Activated effector memory CD4-positive, alpha-beta T cell treated with Interleukin-2 at 50 U/mL for 16 hours (primary cell): ENCODE data around the gene SLC13A3.
"Not testable (repeated sequence)": the region's sequence is repeated elsewhere in the genome, so short reads cannot be mapped to it uniquely, and the experiment has no call there.

Experiments
- DNase-seq: peaks from one replicate; pipeline ENCODE4 v3.0.0-alpha.2; 2020

SLC13A3 gene

DNA sequence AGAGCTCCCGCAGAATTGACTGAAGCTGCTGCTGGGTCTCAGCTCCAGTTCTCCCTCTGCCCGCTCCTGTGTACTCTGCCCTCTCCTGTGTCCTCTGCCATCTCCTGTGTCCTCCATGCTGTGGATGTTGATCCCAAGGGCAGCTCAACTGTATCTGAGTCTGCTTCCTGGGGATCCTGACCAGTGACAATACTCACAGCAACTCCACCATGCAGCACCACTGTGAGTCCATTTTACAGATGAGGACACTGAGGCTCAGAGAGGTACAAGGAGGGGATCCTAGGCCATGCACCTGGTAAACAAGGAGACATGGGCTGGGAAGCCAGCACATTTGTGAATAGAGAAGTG lies 29.4 kb upstream of the SLC13A3 start:
- DNase-seq, result no peak

DNA sequence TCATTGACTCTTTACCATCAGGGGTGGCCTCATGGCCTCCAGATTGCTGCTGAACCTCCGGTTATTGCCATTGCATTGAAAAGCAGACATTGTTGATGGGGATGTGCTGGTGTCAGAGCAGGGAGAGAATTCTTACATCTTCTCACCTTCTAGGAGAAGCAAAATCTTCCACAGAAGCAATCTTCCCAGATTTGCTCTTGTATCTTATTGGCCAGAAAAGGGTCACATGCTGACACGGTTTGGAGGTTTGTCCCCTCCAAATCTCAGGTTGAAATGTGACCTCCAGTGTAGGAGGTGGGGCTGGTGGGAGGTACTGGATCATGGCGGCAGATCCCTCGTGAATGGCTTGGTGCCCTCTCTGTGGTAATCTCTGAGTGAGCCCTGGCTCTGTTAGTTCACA lies 27.3 kb upstream of the SLC13A3 start:
- no peak for DNase-seq

DNA sequence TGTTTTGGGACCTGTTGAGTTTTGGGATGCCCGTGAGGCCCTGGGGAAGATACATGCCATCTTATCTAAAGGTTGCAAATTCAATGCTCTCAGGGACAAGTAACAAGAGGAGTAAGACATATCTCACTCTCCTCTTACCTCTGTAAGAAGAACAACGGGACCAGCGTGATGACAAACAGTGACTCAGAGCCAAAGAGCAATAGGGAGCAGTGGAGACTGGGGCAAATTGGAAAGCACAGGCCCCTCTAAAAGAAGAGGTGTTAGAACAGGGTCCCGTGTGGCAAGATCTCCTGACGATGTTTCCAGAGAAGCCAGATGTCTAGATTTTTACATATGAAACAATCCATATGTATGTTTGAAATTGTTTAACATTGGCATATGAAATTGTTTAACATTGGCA lies 26.3 kb upstream of the SLC13A3 start:
- DNase-seq, result no peak

DNA sequence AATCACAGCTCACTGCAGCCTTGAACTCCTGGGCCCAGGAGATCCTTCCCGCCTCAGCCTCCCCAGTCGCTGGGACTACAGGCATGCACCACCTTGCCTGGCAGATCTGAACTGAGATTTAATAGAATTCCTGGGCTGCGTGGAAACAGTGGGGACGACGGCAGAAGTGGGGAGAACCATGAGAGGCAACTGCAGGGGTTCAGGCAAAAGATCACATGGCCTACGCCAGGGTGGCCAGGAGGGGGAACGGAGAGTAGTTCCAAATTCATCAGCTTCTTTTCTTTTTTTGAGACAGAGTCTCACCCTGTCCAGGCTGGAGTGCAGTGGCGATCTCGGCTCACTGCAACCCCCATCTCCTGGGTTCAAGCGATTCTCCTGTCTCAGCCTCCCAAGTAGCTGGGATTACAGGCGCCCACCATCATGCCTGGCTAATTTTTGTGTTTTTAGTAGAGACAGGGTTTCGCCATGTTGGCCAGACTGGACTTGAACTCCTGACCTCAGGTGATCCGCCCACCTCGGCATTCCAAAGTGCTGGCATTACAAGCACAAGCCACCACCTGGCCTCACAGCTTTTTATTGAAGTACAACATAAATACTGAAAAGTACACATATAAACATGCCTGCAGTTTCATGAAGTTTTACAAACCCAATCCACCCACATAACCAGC lies 25.5 kb upstream of the SLC13A3 start:
- not testable (repeated sequence) for DNase-seq

DNA sequence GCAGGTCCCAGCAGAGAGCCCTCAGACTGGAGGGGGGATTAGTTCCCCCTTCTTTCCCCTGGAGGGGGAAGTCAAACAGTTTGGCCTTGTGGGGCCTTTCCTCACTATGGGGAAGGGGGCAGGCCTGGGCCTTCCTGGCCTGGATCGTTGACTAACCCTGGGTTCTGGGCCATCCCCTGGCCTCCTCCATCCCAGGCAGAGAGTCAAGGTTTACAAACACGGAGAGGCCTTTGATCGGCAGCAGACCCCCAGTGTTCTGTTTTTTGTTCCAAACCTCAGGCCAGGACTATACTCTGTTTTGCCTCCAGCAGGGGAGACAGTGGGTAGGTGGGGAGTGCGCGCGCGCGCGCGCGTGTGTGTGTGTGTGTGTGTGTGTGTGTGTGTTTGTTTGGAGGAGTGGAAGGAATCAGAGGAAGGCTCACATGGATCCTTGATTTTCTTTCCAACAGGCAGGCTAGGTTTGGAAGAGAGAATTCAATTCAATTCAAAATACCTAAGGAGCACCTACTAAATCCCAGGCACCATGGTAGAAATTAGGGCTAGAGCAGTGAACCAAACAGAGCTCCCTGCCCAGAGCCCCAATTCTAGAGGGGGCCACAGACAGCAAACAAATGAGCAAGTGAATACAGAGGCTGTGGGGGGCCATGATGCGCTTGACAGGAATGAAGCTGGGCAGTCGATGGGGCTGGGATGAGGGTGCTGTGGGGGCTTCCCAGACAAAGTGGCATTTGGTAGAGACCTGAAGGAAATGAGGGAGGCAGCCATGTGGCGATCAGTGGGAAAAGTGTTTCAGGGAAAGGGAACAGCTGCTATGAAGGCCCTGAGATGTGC lies 23.2 kb upstream of the SLC13A3 start:
- no peak for DNase-seq

DNA sequence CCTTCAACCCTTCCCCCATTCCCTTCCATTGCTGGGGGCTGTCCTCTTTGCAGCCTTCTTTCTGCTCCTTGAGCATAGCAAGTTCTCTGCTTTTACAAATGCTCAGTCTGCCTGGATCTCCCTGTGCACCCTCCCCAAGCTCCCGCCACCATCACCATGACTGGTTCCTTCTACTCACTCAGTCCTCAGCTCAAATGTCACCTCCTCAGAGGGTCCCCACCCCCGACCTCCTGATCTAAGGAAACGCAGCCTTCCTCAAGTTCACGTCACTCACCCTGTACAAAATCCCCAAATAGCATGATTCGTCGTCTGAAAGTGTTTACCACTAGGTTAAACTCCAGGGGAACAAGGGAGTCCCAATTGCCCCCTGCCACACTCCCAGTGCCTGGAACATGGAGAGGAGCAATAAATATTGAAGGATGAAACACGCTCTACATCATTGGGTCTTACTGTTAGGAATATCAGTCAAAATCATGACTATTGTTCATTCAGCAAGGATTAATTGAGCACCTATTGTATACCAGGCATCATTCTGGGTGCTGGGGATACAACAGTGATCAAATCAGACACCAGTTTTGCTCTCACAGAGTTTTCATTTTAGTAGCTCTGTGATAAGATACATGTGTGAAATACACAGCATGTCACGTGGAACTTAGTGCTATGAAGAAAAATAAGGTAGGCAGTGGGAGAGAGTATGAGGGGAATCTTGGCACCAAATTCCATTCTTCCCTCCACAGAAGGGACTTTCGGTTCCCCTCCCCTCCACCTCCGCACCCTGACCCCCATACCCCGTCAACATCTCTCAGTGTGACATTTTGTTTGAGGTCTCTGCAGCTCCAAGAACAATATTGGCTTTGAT lies 22.4 kb upstream of the SLC13A3 start:
- DNase-seq, result no peak

DNA sequence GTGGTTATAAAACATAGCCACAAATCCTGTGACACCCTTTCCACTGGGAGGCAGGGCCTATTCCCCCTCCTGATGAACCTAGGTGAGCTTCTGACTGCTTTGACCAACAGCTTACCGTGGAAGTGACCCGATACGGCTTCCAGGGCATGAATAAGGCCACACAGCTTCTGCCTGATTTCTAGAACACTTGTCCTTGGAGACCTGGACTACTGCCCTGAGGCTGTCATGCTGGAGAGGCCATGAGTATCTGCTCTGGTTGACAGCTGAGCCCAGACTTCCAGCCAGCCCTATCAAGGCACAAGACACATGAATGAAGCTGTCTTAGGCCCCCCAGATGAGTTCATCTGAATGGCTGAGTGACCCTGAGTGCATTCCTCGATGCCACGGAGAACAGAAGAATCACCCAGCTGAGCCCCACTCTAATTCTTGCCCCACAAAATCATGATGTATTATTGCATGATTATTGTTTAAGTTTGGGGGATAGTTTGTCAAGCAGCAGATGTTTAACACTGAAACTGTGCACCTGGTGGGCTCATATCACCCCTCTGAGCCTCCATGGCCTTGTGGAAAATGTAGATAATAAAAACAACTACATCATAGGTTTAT lies 21.4 kb upstream of the SLC13A3 start:
- no peak for DNase-seq

DNA sequence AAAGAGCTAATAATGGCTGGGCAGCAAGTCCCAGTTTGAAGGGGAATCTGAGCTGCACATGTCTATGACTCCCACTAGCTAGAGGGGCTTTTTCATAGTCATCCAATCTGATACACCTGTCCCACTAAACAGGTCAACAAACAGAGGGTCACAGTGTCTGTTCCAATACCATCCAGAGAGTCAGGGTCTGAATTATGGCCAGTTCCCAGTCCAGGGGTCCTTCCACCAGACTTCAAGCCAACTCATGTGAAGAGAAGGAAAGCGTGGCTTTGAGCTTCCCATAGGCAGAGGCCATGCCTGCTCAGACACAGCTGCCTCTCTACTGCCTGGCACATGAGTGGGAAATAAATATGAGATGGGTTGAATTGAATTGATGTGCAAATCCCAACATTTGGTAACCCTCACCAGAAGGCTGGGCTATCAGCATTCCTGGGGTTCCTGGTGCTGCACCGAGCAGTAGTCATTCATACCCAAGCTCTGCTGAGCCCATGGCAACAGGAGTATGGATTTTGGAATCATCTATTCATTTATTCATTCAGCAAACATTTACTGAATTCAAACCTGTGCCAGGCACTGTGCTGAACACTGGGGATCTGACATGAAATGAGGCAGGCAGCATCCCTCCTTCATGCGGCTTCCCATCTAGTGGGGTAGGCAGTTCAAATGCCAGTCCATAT lies 20.7 kb upstream of the SLC13A3 start:
- no peak for DNase-seq

DNA sequence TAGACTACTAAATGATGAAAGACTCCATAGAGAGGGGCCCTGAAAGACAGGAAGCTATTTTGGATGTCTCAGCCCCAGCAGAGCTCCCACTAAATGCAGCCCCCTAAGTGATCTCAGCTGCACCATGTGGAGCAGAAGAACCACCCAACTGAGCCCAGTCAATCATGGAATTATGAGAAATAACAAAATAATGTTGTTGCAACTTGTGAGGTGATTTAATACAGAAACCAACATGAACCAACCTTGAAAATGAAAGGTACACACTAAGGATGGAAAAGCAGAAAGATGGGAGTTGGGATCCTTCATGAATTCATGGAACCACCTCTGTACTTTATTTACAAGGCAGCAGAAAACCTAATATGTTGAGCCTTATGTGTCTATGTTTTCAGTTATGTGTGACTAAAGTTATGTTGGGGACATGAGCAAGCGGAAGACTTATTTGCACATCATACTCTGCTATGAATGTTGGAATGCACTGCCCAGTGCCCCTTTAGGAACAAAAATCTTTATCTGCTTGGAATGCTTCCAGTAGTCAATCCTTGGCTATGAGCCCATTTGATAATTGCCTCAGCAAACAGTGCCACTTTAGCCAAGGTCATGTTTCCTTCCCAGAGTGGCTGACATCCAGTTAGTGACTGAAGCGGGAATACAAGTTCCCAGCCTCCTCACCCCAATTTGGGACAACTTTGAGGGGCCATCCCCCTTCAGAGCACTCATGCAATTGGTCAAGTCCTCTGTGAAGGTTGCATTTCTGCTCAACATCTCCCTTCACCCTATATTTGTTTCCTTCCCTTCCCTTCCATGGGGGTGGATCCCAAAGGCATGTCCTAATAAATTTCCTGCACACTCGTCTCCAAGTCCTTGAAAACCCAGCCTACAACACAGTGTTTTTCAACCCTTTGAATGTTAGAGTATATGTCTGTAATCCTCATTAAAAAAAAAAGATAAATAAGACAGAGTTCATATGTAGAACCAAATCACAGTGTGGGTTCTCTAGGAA lies 19.6 kb upstream of the SLC13A3 start:
- DNase-seq, result no peak

DNA sequence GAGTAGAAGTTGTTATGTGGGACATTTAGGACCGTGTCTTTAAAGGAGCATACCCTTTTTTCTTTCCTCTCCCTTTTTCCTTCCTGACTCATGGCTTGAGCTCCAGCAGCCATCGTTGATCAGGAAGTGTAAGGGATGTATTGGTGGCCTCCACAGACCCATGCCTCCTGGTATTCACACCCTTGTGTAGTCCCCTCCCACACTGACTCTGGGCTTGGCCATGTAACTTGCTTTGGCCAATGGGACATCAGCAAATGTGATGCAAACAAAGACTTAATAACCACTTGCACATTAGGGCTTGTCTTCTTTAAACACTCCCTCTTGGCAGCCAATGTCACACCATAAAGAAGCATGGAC lies 18.9 kb upstream of the SLC13A3 start:
- no peak for DNase-seq

DNA sequence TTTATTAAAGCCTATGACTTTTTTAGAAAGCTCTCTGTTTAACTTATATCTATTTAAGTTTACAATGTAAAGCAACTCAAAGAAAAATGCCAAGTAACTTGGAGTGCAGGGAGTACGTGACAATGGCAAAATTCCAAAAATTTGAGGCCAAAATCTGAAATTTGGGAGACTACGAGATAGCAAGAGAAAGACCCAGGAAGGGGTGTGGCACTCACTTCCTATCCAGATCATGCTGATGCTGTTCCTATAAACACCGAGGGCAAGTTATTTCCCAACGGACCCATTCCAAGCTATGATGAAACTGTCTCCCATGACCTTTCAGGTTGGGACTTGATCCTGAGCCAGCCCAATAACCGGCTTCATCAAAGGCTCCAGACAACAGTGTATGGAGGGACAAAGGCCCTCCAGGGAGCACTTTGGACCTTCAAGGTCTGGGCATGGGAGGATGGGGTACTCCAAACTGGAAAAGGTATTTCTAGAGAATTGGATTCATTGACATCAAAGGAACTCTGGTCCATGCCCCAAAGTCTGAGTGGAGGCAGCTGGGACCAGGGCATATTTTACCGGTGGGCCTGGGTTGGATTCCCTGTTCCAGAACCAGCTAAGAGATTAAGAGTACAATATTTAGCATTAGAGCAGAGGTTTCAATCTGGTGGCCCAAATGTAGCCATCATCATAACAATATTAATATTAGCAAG lies 15.7 kb upstream of the SLC13A3 start:
- DNase-seq, result no peak

DNA sequence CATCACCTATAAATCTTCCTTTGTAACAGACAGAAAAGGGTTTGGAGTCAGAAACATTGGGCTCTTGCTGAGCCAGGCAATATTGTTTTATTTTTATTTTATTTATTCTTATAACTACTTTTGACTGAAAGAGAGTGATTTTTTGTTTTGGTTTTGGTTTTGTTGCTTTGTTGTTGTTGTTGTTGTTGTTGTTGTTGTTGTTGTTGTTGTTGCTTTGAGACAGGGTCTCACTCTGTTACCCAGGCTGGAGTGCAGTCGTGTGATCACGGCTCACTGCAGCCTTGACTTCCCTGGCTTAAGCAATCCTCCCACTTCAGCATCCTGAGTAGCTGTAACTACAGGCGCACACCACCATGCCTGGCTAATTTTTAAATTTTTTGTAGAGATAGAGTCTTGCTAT lies 15.0 kb upstream of the SLC13A3 start:
- DNase-seq, result no peak

DNA sequence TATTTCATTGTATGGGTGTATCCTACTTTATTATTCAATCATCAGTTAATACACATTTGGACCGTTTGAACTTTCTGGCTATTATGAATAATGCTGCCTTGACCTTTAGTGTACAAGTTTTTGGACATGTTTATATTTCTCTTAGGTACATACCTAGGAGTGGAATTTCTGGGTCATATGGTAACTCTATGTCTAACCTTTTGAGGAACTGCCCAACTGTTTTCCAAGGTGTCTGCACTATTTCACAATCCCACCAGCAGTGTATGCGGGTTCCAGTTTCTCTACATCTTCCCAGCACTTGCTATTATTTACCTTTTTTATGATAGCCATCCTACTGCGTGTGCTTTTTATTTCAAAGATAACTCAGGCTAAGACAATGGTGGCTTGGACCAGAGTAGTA lies 14.3 kb upstream of the SLC13A3 start:
- no peak for DNase-seq

DNA sequence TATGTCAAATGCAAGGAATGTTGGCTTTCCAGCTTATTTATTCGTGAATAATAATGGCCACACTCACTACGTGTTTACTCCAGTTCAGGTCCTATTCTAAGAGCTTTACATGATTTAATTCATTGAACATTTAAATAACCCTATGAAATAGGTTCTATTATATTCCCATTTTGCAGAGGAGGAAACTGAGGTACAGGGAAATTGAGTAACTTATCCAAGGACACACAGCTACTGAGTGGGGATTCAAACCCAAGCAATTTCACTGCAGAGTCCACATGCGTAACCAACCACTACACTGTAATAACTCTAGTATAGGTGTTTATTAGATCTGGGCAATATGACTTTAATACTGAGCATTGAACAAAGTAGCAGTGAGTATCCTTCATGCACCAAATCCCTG lies 12.3 kb upstream of the SLC13A3 start:
- no peak for DNase-seq

DNA sequence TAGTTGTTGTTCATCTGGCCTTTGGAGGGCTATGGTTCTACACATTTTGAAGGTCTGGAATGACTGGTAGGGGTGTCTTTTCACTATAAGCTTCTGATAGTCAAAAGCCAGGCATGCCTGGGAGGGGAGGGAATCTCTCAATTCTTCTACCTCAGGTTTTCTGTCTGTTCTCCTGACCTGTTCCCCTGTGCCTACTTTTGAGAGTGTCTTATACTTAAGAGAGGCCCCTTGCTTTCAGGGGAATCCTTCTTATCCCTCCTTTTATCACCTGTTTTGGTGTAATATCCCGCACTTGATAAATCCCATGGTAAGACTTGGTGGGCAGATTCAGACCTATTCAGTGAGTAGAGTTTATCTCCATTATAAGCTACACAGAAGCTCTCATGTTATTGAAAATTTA lies 10.4 kb upstream of the SLC13A3 start:
- DNase-seq, result no peak

DNA sequence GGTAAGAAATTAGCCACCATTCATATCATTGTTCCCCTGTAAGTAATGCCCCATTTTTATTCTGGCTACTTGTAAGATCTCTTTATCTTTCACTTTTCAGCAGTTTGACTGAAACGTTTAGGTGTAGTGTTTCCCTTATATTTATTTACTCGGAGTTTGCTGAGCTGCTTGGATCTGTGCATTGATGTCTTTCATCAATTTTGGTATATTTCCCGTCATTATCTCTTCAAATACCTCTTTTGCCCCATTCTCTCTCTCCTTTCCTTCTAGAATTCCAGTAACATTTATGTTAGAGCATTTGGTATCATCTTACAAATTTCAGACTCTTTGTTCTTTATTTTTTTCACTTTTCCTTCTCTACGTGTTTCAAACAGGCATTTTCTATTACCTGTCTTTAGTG lies 9.2 kb upstream of the SLC13A3 start:
- no peak for DNase-seq

DNA sequence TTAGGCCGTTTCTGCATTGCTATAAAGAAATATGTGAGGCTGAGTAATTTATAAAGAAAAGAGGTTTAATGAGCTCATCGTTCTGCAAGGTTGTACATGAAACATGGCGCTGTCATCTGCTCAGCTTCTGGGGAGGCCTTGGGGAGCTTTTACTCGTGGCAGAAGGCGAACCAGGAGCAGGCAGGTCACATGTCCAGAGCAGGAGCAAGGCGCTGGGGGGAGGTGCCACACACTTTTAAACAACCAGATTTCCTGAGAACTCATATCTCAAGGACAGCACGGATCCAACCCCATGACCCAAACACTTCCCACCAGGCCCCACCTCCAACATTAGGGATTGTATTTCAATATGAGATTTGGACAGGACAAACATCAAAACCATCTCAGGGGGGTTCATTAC lies 6.4 kb upstream of the SLC13A3 start:
- no peak for DNase-seq

DNA sequence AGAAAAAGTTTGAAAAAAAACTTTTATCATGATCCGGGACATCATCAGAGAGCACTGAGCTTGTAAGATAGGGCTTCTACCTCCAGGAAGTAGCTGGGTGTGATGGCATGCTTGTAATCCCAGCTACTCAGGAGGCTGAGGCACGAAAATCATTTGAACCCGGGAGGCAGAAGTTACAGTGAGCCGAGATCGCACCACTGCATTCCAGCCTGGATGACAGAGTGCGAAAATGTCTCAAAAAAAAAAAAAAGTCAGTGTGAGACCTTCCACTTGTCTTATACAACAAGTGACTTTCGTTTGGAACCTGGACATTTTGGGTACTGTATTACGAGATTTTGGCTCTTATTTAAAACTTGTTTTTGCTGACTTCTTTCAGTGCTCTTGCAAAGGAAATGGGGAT lies 5.9 kb upstream of the SLC13A3 start:
- no peak for DNase-seq

DNA sequence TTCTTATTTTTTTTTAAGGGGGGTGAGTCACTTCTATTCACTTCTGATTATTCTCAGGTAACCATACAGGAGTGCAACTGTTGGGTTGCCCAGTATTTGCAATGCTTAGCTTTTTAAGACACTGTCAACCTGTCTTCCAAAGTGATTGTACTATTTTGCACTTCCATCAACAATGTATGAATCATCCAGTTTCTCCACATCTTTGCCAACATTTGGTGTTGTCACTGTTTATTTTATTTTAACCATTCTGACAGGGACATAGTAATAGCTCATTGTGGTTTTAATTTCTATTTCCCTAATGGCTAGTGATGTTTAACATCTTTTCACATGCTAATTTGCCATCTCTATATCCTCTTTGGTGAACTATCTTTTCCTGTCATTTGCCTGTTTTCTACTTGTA lies 1.4 kb upstream of the SLC13A3 start:
- no peak for DNase-seq

DNA sequence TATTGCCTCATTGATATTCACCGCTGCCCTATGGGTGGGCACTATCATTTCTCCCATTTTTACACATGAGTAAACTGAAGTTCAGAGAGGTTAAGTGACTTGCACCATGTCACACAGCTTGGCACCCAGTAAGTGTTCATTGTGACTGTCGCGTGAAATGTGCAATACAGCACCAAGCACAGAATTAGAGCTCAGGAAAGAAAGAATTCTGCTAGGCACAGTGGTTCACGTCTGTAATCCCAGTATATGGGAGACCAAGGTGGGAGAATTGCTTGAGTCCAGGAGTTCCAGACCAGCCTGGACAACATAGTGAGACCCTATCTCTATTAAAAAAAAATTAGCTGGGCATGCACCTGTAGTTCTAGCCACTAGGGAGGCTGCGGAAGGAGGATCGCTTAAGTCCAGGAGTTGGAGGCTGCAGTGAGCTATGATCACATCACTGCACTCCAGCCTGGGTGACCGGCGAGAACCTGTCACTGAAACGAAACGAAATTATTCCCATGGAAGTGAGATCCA lies 626 bp downstream of the SLC13A3 start:
- DNase-seq, result no peak
